ENCODE results near the gene GNL1. TPM values are rescaled to one million over a fixed set of nuclear protein-coding genes. Genes with fewer than 3 reads are reported as not detected.

Gene GNL1
- polyA plus RNA-seq, 1 donor (not counting 4 experiments of a cell fraction or from before 2014, with no cell fraction given), result 39.5 TPM

- Histone ChIP-seq H3K9me1 (ENCODE audit: control insufficient read depth, extremely low read depth, insufficient read depth, low read length) (no peaks in the 10 kb centered on the region), H3K9me3 (ENCODE audit: control insufficient read depth, low read depth, low read length) (no peaks in the 10 kb centered on the region), H3K4me3 (ENCODE audit: control insufficient read depth in 2 of 3, extremely low read depth in 1 of 3, insufficient read depth in 2 of 3, low read depth in 1 of 3, low read length in 3 of 3) (peak overlapping the region in 1 of 3 experiments; percentile 24), H3K9ac (ENCODE audit: control insufficient read depth, extremely low read depth, insufficient read depth, low read length) (peak overlapping the region; percentile 0), H3K27me3 (ENCODE audit: control insufficient read depth, extremely low read depth, insufficient read depth, low read length) (no peaks in the 10 kb centered on the region), H3K4me1 (ENCODE audit: control insufficient read depth, extremely low read depth, insufficient read depth, low read length) (peaks cover 6% of the 10 kb centered on the region), H3K79me2 (ENCODE audit: control insufficient read depth, insufficient read depth, low read length) (no peaks in the 10 kb centered on the region), H2AFZ (ENCODE audit: control insufficient read depth, low read length) (peak overlapping the region; percentile 53), H3K27ac (ENCODE audit: control insufficient read depth, insufficient read depth, low read length) (no peak overlapping the region), H3K4me2 (ENCODE audit: control insufficient read depth, extremely low read depth, insufficient read depth, low read depth, low read length) (peak overlapping the region; percentile 66), H4K20me1 (ENCODE audit: control insufficient read depth, extremely low read depth, insufficient read depth, low read length) (no peaks in the 10 kb centered on the region), H3K36me3 (ENCODE audit: control insufficient read depth in 2 of 2, extremely low read depth in 1 of 2, insufficient read depth in 2 of 2, low read length in 2 of 2) (peaks cover 15 to 17% of the 10 kb centered on the region in 2 experiments)
- FAIRE-seq (peak; percentile 86), DNase-seq (ENCODE audit: low read depth, low spot score) (peak; percentile 52)
- dilution Hi-C loops (cut with MboI; ENCODE audit: extremely low pct_ligation_motif_present, low sequenced_read_pairs), result loop anchor here (10.0 kb wide), 1 partner anchor 193 kb away; no protein-coding TSS in a partner anchor
- TF ChIP-seq EZH2 (IDR thresholded peaks at IDR 0.05; ENCODE audit: low read length) (no peak), CTCF (optimal IDR thresholded peaks at IDR 0.05 in 1 of 3, IDR thresholded peaks at IDR 0.05 in 1 of 3, conservative IDR thresholded peaks at IDR 0.05 in 1 of 3; ENCODE audit: extremely low read depth in 1 of 3, insufficient read depth in 2 of 3, low read length in 3 of 3) (peak; percentile 93 to 99 (median 96))
These were observed 14.5 kb downstream of the GNL1 start for GRCh38 chr6:30541515-30542403.

GRCh38 chr6:30537931-30538330, 18.4 kb downstream of the GNL1 start:
- TF ChIP-seq CTCF (optimal IDR thresholded peaks at IDR 0.05 in 1 of 3, IDR thresholded peaks at IDR 0.05 in 1 of 3, conservative IDR thresholded peaks at IDR 0.05 in 1 of 3; ENCODE audit: extremely low read depth in 1 of 3, insufficient read depth in 2 of 3, low read length in 3 of 3), result no peak
- TF ChIP-seq EZH2 (IDR thresholded peaks at IDR 0.05; ENCODE audit: low read length), result no peak
- Histone ChIP-seq H4K20me1 (ENCODE audit: control insufficient read depth, extremely low read depth, insufficient read depth, low read length) (no peaks in the 10 kb centered on the region), H3K9ac (ENCODE audit: control insufficient read depth, extremely low read depth, insufficient read depth, low read length) (no peak overlapping the region), H3K9me1 (ENCODE audit: control insufficient read depth, extremely low read depth, insufficient read depth, low read length) (no peaks in the 10 kb centered on the region), H2AFZ (ENCODE audit: control insufficient read depth, low read length) (no peak overlapping the region), H3K4me2 (ENCODE audit: control insufficient read depth, extremely low read depth, insufficient read depth, low read depth, low read length) (no peak overlapping the region), H3K4me1 (ENCODE audit: control insufficient read depth, extremely low read depth, insufficient read depth, low read length) (peaks cover 6% of the 10 kb centered on the region), H3K4me3 (ENCODE audit: control insufficient read depth in 2 of 3, extremely low read depth in 1 of 3, insufficient read depth in 2 of 3, low read depth in 1 of 3, low read length in 3 of 3) (no peak overlapping the region), H3K27ac (ENCODE audit: control insufficient read depth, insufficient read depth, low read length) (no peak overlapping the region), H3K9me3 (ENCODE audit: control insufficient read depth, low read depth, low read length) (no peaks in the 10 kb centered on the region), H3K36me3 (ENCODE audit: control insufficient read depth in 2 of 2, extremely low read depth in 1 of 2, insufficient read depth in 2 of 2, low read length in 2 of 2) (no peaks in the 10 kb centered on the region), H3K79me2 (ENCODE audit: control insufficient read depth, insufficient read depth, low read length) (no peaks in the 10 kb centered on the region), H3K27me3 (ENCODE audit: control insufficient read depth, extremely low read depth, insufficient read depth, low read length) (no peaks in the 10 kb centered on the region)
- FAIRE-seq (no peak), DNase-seq (ENCODE audit: low read depth, low spot score) (no peak)
- dilution Hi-C loops (cut with MboI; ENCODE audit: extremely low pct_ligation_motif_present, low sequenced_read_pairs), result no loop called here
